HepG2 (cell line): ENCODE results near the gene GNPNAT1. TPM values are rescaled to one million over a fixed set of nuclear protein-coding genes. Genes with fewer than 3 reads are reported as not detected.
A peak's percentile ranks its signal among the peaks of the same experiment; 100 is the strongest.

Experiments
- CERS6 ChIP-seq: sonication (generic); formaldehyde crosslinking; IDR thresholded peaks from 2 replicates; pipeline ENCODE4 v1.5.0; 2020; ENCODE audit warnings: missing genetic modification reagents
- CREB1 ChIP-seq, 2 experiments: fragments of 450-650 bp in 1 of 2; IDR thresholded peaks; 2 replicates each; pipeline ENCODE4 v1.6.1; 2016 to 2017; ENCODE audit warnings: control low read depth in 1 of 2, mild to moderate bottlenecking in 1 of 2, missing compliant biosample characterization in 1 of 2, missing genetic modification characterization in 1 of 2
- FOXJ3 ChIP-seq: sonication (generic); formaldehyde crosslinking; IDR thresholded peaks from 2 replicates; pipeline ENCODE4 v1.4.0; 2020; ENCODE audit warnings: missing genetic modification reagents, mild to moderate bottlenecking, borderline replicate concordance
- STAG1 ChIP-seq: sonication (generic); formaldehyde crosslinking; IDR thresholded peaks from 2 replicates; pipeline ENCODE4 v1.4.0; 2020; ENCODE audit warnings: missing genetic modification reagents
- TFE3 ChIP-seq: IDR thresholded peaks from 2 replicates; pipeline ENCODE4 v1.6.1; 2016
- TMF1 ChIP-seq: sonication (generic); formaldehyde crosslinking; IDR thresholded peaks from 2 replicates; pipeline ENCODE4 v1.8.1; 2022; ENCODE audit warnings: low read depth, missing genetic modification reagents
- TRIM24 ChIP-seq: sonication (generic); formaldehyde crosslinking; IDR thresholded peaks from 2 replicates; pipeline ENCODE4 v1.8.0; 2022; ENCODE audit warnings: mild to moderate bottlenecking, missing genetic modification reagents
- ZNF232 ChIP-seq: sonication (generic); formaldehyde crosslinking; IDR thresholded peaks from 2 replicates; pipeline ENCODE4 v1.4.0; 2020; ENCODE audit warnings: missing genetic modification reagents, borderline replicate concordance
- ZNF644 ChIP-seq: IDR thresholded peaks from 2 replicates; pipeline ENCODE4 v1.6.1; 2016; ENCODE audit warnings: low read depth
- ZNF710 ChIP-seq: sonication (generic); formaldehyde crosslinking; IDR thresholded peaks from 2 replicates; pipeline ENCODE4 v1.5.0; 2020; ENCODE audit warnings: mild to moderate bottlenecking, missing genetic modification reagents, borderline replicate concordance
- polyA plus RNA-seq, 8 experiments: library from polyadenylated mRNA; depleted of rRNA in 3 of 8; stranded (reverse) in 7 of 8; unstranded in 1 of 8; fragments of >200 nt; fragmentation: Illumina TruSeq in 4 of 8; extraction: Trizol in 4 of 8; gene quantifications; 2 replicates each; pipeline versions ENCODE4 v1.2.1 to v1.2.3, GENCODE V29; 2011 to 2016; ENCODE audit warnings: low read depth in 4 of 8, missing spikeins in 1 of 8, mixed read lengths in 1 of 8; ENCODE audit not compliant: insufficient read depth in 1 of 8
- total RNA-seq, 5 experiments: library from RNA; depleted of rRNA; stranded (reverse); fragments of >200 nt; fragmentation: Illumina TruSeq; extraction: Trizol; gene quantifications; 2 replicates each; pipeline ENCODE4 v1.2.3, GENCODE V29; 2016; ENCODE audit warnings: low read depth in 1 of 5

Gene GNPNAT1
- total and polyA plus RNA-seq, 2 of the 13 experiments (the other 11 are each of a cell fraction or from before 2014, with no cell fraction given), result 38.3 to 54.9 TPM

- TF ChIP-seq TFE3 (CRISPR knock-in tag), result peak; percentile 85
- 0 out of 2 replicates have a peak, but pooled peaks have one; percentile 19 for TF ChIP-seq ZNF710 (CRISPR knock-in tag)
- peak; percentile 26; the same call in 1 of the 2 replicates for TF ChIP-seq FOXJ3
- TF ChIP-seq ZNF644, result peak; percentile 65
- no peak for TF ChIP-seq CERS6 (CRISPR knock-in tag)
- TF ChIP-seq ZNF232, result no peak
- TF ChIP-seq TMF1 (CRISPR knock-in tag), result no peak
- no peak for TF ChIP-seq TRIM24 (CRISPR knock-in tag)
- TF ChIP-seq STAG1, result 0 out of 2 replicates have a peak, but pooled peaks have one; percentile 10
- no peak for TF ChIP-seq CREB1 (IDR thresholded peaks at IDR 0.05)
- 0 out of 2 replicates have a peak, but pooled peaks have one; percentile 30 for TF ChIP-seq CREB1 (CRISPR knock-in tag; IDR thresholded peaks at IDR 0.05)
Observed at GRCh38 chr14:52755607-52756316, 35.6 kb downstream of the GNPNAT1 start (continued).
